Loucy (cell line): ENCODE results near the gene RAD51B.

Experiments
- EZH2phosphoT487 ChIP-seq: fragments of 200-600 bp; IDR thresholded peaks from 2 replicates; pipeline ENCODE4 v1.6.1; 2018; ENCODE audit warnings: antibody characterized with exemption, mild to moderate bottlenecking, moderate library complexity, borderline replicate concordance
- TF ChIP-seq, protein P1 (sequence below): fragments of 200-600 bp; sonication (generic); conservative IDR thresholded peaks from 2 replicates; pipeline ENCODE4 v1.5.1; 2014; ENCODE audit warnings: mild to moderate bottlenecking, antibody characterized with exemption, low read length

DNA sequence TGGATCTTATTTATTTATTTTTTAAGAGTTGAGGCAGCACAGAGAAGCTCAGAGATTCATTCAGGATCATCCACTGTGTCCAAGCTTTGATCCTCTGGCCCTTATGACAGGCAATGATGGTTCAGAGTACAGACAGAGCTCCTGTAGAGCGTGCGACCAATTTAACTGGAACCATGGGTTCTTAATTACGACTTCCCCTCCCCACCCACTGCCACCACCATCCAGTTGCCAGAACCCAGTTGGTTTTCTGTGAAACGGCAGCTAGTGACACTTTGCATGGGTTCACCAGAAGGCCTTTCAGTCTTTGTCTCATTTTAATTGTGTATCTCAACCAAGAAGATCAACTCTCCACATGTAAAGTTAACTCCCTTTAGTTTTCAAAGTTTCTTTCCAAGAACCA, 495.1 kb downstream of the RAD51B start:
- TF ChIP-seq, protein P1, sequence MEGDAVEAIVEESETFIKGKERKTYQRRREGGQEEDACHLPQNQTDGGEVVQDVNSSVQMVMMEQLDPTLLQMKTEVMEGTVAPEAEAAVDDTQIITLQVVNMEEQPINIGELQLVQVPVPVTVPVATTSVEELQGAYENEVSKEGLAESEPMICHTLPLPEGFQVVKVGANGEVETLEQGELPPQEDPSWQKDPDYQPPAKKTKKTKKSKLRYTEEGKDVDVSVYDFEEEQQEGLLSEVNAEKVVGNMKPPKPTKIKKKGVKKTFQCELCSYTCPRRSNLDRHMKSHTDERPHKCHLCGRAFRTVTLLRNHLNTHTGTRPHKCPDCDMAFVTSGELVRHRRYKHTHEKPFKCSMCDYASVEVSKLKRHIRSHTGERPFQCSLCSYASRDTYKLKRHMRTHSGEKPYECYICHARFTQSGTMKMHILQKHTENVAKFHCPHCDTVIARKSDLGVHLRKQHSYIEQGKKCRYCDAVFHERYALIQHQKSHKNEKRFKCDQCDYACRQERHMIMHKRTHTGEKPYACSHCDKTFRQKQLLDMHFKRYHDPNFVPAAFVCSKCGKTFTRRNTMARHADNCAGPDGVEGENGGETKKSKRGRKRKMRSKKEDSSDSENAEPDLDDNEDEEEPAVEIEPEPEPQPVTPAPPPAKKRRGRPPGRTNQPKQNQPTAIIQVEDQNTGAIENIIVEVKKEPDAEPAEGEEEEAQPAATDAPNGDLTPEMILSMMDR, result no peak
- no peak for TF ChIP-seq EZH2phosphoT487
